GM12872 (cell line): ENCODE measurements around the gene TPD52L2.

ENCODE experiments used
- CTCF ChIP-seq: IDR thresholded peaks from 3 replicates; pipeline ENCODE4 v1.5.1; 2011; ENCODE audit warnings: low read depth, mild to moderate bottlenecking, low read length, moderate library complexity; ENCODE audit not compliant: insufficient read depth

Gene TPD52L2

GRCh38 chr20:63844511-63844991 lies 20.5 kb upstream of the TPD52L2 start:
- TF ChIP-seq CTCF: no peak

- TF ChIP-seq CTCF: no peak
Observed at GRCh38 chr20:63846128-63846771, 18.8 kb upstream of the TPD52L2 start.

GRCh38 chr20:63846888-63847236 lies 18.2 kb upstream of the TPD52L2 start:
- no peak for TF ChIP-seq CTCF

- no peak for TF ChIP-seq CTCF
Observed at GRCh38 chr20:63847237-63848002, 17.6 kb upstream of the TPD52L2 start.

GRCh38 chr20:63848003-63848911 lies 16.8 kb upstream of the TPD52L2 start:
- no peak for TF ChIP-seq CTCF

GRCh38 chr20:63850689-63851547 lies 14.2 kb upstream of the TPD52L2 start:
- no peak for TF ChIP-seq CTCF
